HepG2 (cell line): ENCODE measurements around the gene ENHO. TPM values are rescaled to one million over a fixed set of nuclear protein-coding genes. Genes with fewer than 3 reads are reported as not detected.

Experiments
- HNF4G ChIP-seq, 2 experiments: sonication (generic) in 1 of 2; formaldehyde crosslinking in 1 of 2; IDR thresholded peaks; 2 replicates each; pipeline versions ENCODE4 v1.4.0 to v1.6.1; 2011 to 2020; ENCODE audit warnings: borderline replicate concordance in 2 of 2, low read depth in 2 of 2, mild to moderate bottlenecking in 2 of 2, low read length in 1 of 2, missing genetic modification reagents in 1 of 2, moderate library complexity in 1 of 2
- HNRNPL ChIP-seq: fragments of 200-400 bp; formaldehyde crosslinking; IDR thresholded peaks from 2 replicates; pipeline ENCODE4 v1.6.1; 2017; ENCODE audit warnings: mild to moderate bottlenecking, low read depth, low read length
- MIER2 ChIP-seq: IDR thresholded peaks from 2 replicates; pipeline ENCODE4 v1.6.1; 2016; ENCODE audit warnings: missing biosample characterization, missing genetic modification reagents
- MLLT10 ChIP-seq: sonication (generic); formaldehyde crosslinking; IDR thresholded peaks from 2 replicates; pipeline ENCODE4 v1.4.0; 2020; ENCODE audit warnings: missing genetic modification reagents
- MTF2 ChIP-seq: sonication (generic); formaldehyde crosslinking; IDR thresholded peaks from 2 replicates; pipeline ENCODE4 v1.5.0; 2020; ENCODE audit warnings: missing genetic modification reagents, borderline replicate concordance
- RBFOX2 ChIP-seq: fragments of 200-400 bp; formaldehyde crosslinking; IDR thresholded peaks from 2 replicates; pipeline ENCODE4 v1.6.1; 2017; ENCODE audit warnings: low read depth, mild to moderate bottlenecking, low read length
- SIN3A ChIP-seq: IDR thresholded peaks from 2 replicates; pipeline ENCODE4 v1.6.1; 2011; ENCODE audit warnings: low read depth, mild to moderate bottlenecking, control low read depth, low read length, borderline replicate concordance
- SOX6 ChIP-seq, 2 experiments: fragments of 450-650 bp in 1 of 2; sonication (generic) in 1 of 2; formaldehyde crosslinking in 1 of 2; IDR thresholded peaks; 2 replicates each; pipeline versions ENCODE4 v1.4.0 to v1.6.1; 2017 to 2020; ENCODE audit warnings: antibody characterized with exemption in 1 of 2, mild to moderate bottlenecking in 1 of 2, missing genetic modification reagents in 1 of 2
- STAG1 ChIP-seq: sonication (generic); formaldehyde crosslinking; IDR thresholded peaks from 2 replicates; pipeline ENCODE4 v1.4.0; 2020; ENCODE audit warnings: missing genetic modification reagents
- YY1 ChIP-seq: IDR thresholded peaks from 2 replicates; pipeline ENCODE4 v1.6.1; 2011; ENCODE audit warnings: low read length, low read depth, moderate library complexity, mild to moderate bottlenecking; ENCODE audit not compliant: insufficient read depth, insufficient replicate concordance
- ZBTB7B ChIP-seq: sonication (generic); formaldehyde crosslinking; IDR thresholded peaks from 2 replicates; pipeline ENCODE4 v1.4.0; 2020; ENCODE audit warnings: missing genetic modification reagents
- ZMYM4 ChIP-seq: sonication (generic); formaldehyde crosslinking; IDR thresholded peaks from 2 replicates; pipeline ENCODE4 v1.8.1; 2023; ENCODE audit warnings: mild to moderate bottlenecking, missing genetic modification reagents
- ZNF101 ChIP-seq: sonication (generic); formaldehyde crosslinking; IDR thresholded peaks from 2 replicates; pipeline ENCODE4 v1.4.0; 2020; ENCODE audit warnings: mild to moderate bottlenecking, low read depth, missing genetic modification reagents, borderline replicate concordance
- polyA plus RNA-seq, 8 experiments: library from polyadenylated mRNA; depleted of rRNA in 3 of 8; stranded (reverse) in 7 of 8; unstranded in 1 of 8; fragments of >200 nt; fragmentation: Illumina TruSeq in 4 of 8; extraction: Trizol in 4 of 8; gene quantifications; 2 replicates each; pipeline versions ENCODE4 v1.2.1 to v1.2.3, GENCODE V29; 2011 to 2016; ENCODE audit warnings: low read depth in 4 of 8, missing spikeins in 1 of 8, mixed read lengths in 1 of 8; ENCODE audit not compliant: insufficient read depth in 1 of 8
- total RNA-seq, 5 experiments: library from RNA; depleted of rRNA; stranded (reverse); fragments of >200 nt; fragmentation: Illumina TruSeq; extraction: Trizol; gene quantifications; 2 replicates each; pipeline ENCODE4 v1.2.3, GENCODE V29; 2016; ENCODE audit warnings: low read depth in 1 of 5
- TF ChIP-seq, protein P1 (sequence below): sonication (generic); formaldehyde crosslinking; IDR thresholded peaks from 2 replicates; pipeline ENCODE4 v1.5.0; 2020; ENCODE audit warnings: mild to moderate bottlenecking, missing genetic modification reagents
- TF ChIP-seq, protein P2 (sequence below): sonication (generic); formaldehyde crosslinking; IDR thresholded peaks from 2 replicates; pipeline ENCODE4 v1.9.0; 2022; ENCODE audit warnings: missing genetic modification reagents, mild to moderate bottlenecking, borderline replicate concordance

ENHO gene
- total and polyA plus RNA-seq, 2 of the 13 experiments (the other 11 are each of a cell fraction or from before 2014, with no cell fraction given) = 0.08 to 0.60 TPM

DNA sequence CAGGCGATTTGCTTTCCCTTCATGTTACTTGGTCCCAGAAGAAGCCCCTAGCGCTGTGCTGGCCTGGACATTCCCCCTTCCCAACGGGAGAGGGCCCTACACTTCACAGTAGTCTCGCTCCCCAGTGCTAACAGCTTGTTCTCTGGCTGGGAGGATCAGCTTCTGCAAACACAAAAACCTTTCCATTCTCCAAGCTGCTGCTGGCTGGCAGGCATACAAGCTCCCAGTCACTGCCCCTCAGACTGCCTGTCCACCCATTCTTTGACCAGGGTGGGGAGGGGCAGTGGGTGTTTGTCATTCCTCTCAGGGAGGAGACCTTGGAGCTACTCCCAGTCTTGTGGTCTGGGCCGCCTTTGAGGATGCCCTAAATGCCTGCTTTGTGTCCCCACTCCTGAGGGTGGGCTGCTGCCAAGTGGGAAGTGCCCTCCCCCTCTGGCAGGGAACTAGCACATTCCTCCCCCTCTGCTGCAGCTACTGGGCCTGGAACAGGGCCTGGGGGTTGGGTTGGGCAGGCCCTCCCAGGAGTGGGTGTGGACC lies 20.8 kb downstream of the ENHO start (continued):
- TF ChIP-seq MIER2 (CRISPR knock-in tag) (peak; percentile 57; the same call in 1 of the 2 replicates), YY1 (no peak), ZMYM4 (CRISPR knock-in tag) (no peak), SOX6 (IDR thresholded peaks at IDR 0.05) (no peak), SOX6 (CRISPR knock-in tag; IDR thresholded peaks at IDR 0.05) (0 out of 2 replicates have a peak, but pooled peaks have one; percentile 28), SIN3A (no peak), ZBTB7B (CRISPR knock-in tag) (peak; percentile 28; the same call in 1 of the 2 replicates), RBFOX2 (no peak), MLLT10 (CRISPR knock-in tag) (no peak), HNF4G (IDR thresholded peaks at IDR 0.05; ENCODE audit: borderline replicate concordance, low read depth, low read length) (no peak), HNF4G (CRISPR knock-in tag; IDR thresholded peaks at IDR 0.05; ENCODE audit: borderline replicate concordance, low read depth) (no peak), MTF2 (CRISPR knock-in tag) (no peak), HNRNPL (0 out of 2 replicates have a peak, but pooled peaks have one; percentile 44), STAG1 (CRISPR knock-in tag) (peak; percentile 66), ZNF101 (CRISPR knock-in tag) (no peak)
- TF ChIP-seq, protein P1, sequence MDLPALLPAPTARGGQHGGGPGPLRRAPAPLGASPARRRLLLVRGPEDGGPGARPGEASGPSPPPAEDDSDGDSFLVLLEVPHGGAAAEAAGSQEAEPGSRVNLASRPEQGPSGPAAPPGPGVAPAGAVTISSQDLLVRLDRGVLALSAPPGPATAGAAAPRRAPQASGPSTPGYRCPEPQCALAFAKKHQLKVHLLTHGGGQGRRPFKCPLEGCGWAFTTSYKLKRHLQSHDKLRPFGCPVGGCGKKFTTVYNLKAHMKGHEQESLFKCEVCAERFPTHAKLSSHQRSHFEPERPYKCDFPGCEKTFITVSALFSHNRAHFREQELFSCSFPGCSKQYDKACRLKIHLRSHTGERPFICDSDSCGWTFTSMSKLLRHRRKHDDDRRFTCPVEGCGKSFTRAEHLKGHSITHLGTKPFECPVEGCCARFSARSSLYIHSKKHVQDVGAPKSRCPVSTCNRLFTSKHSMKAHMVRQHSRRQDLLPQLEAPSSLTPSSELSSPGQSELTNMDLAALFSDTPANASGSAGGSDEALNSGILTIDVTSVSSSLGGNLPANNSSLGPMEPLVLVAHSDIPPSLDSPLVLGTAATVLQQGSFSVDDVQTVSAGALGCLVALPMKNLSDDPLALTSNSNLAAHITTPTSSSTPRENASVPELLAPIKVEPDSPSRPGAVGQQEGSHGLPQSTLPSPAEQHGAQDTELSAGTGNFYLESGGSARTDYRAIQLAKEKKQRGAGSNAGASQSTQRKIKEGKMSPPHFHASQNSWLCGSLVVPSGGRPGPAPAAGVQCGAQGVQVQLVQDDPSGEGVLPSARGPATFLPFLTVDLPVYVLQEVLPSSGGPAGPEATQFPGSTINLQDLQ (CRISPR knock-in tag) = no peak
- TF ChIP-seq, protein P2, sequence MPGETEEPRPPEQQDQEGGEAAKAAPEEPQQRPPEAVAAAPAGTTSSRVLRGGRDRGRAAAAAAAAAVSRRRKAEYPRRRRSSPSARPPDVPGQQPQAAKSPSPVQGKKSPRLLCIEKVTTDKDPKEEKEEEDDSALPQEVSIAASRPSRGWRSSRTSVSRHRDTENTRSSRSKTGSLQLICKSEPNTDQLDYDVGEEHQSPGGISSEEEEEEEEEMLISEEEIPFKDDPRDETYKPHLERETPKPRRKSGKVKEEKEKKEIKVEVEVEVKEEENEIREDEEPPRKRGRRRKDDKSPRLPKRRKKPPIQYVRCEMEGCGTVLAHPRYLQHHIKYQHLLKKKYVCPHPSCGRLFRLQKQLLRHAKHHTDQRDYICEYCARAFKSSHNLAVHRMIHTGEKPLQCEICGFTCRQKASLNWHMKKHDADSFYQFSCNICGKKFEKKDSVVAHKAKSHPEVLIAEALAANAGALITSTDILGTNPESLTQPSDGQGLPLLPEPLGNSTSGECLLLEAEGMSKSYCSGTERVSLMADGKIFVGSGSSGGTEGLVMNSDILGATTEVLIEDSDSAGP (CRISPR knock-in tag) = peak; percentile 19; the same call in 1 of the 2 replicates
